ENCODE results near the gene CSF3R.
"Not testable (repeated sequence)": the region's sequence is repeated elsewhere in the genome, so short reads cannot be mapped to it uniquely, and the experiment has no call there.

The CSF3R gene

GRCh38 chr1:36481091-36481490 lies 1.6 kb downstream of the CSF3R start:
- DNase-seq = no peak

GRCh38 chr1:36480161-36480560 lies 2.6 kb downstream of the CSF3R start:
- DNase-seq = no peak

- DNase-seq = no peak
Observed at GRCh38 chr1:36479505-36480051, 3.1 kb downstream of the CSF3R start.

GRCh38 chr1:36477615-36478014 lies 5.1 kb downstream of the CSF3R start:
- not testable (repeated sequence) for DNase-seq

GRCh38 chr1:36476945-36477344 lies 5.8 kb downstream of the CSF3R start:
- no peak for DNase-seq

- DNase-seq = no peak
Observed at GRCh38 chr1:36475910-36476604, 6.7 kb downstream of the CSF3R start.

- DNase-seq = no peak
Observed at GRCh38 chr1:36475341-36475740, 7.4 kb downstream of the CSF3R start.

- DNase-seq = no peak
Observed at GRCh38 chr1:36472656-36473055, 10.1 kb downstream of the CSF3R start.

- DNase-seq = no peak
Observed at GRCh38 chr1:36471830-36472641, 10.7 kb downstream of the CSF3R start.

GRCh38 chr1:36469163-36469562 lies 13.6 kb downstream of the CSF3R start:
- DNase-seq = no peak

GRCh38 chr1:36467700-36468455 lies 14.8 kb downstream of the CSF3R start:
- DNase-seq = no peak

GRCh38 chr1:36467027-36467410 lies 15.7 kb downstream of the CSF3R start:
- no peak for DNase-seq

GRCh38 chr1:36466370-36467026 lies 16.2 kb downstream of the CSF3R start:
- no peak for DNase-seq

GRCh38 chr1:36465731-36466369 lies 16.9 kb downstream of the CSF3R start:
- no peak for DNase-seq

- DNase-seq = no peak
Observed at GRCh38 chr1:36464605-36465393, 17.9 kb downstream of the CSF3R start.

- peak; percentile 96 for DNase-seq
Observed at GRCh38 chr1:36463803-36464604, 18.7 kb downstream of the CSF3R start, which contains the start of gene MRPS15. MRPS15 (minus strand) TSS chr1:36464384; CDS start chr1:36464275, 109 bp downstream.

- DNase-seq = no peak
Observed at GRCh38 chr1:36463463-36463802, 19.3 kb downstream of the CSF3R start.

GRCh38 chr1:36458910-36459309 lies 23.8 kb downstream of the CSF3R start:
- no peak for DNase-seq

- DNase-seq = peak; percentile 29
Observed at GRCh38 chr1:36457691-36458090, 25.0 kb downstream of the CSF3R start.

- no peak for DNase-seq
Observed at GRCh38 chr1:36456391-36456928, 26.3 kb downstream of the CSF3R start.
